Raji (cell line): Measurements from ENCODE around the gene TSC2.

Experiments used
- POLR2A ChIP-seq: IDR thresholded peaks from 2 replicates; pipeline ENCODE4 v1.6.1; 2011; ENCODE audit warnings: low read depth, low read length, control low read depth; ENCODE audit not compliant: insufficient read depth

Gene TSC2

DNA sequence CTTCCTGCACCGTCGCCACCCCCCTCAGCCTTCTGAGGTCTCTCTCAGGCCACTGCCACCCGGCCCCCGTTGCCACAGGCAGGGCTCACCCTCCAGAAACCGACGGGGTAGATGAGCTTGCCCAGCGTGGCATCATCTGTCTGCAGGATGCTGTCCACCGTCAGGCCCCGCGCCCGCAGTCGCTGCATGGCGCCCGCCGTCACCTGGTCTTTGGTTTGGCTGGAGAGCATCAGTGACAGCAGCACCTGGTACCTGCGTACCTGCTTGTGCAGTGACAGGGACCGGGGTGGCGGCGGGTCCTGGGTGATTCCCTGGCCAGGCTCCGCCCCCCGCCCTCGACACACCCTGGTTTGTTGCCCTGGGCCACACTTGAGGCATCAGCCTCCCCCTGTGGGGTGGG is 3.2 kb upstream of the TSC2 start:
- TF ChIP-seq POLR2A, result no peak

DNA sequence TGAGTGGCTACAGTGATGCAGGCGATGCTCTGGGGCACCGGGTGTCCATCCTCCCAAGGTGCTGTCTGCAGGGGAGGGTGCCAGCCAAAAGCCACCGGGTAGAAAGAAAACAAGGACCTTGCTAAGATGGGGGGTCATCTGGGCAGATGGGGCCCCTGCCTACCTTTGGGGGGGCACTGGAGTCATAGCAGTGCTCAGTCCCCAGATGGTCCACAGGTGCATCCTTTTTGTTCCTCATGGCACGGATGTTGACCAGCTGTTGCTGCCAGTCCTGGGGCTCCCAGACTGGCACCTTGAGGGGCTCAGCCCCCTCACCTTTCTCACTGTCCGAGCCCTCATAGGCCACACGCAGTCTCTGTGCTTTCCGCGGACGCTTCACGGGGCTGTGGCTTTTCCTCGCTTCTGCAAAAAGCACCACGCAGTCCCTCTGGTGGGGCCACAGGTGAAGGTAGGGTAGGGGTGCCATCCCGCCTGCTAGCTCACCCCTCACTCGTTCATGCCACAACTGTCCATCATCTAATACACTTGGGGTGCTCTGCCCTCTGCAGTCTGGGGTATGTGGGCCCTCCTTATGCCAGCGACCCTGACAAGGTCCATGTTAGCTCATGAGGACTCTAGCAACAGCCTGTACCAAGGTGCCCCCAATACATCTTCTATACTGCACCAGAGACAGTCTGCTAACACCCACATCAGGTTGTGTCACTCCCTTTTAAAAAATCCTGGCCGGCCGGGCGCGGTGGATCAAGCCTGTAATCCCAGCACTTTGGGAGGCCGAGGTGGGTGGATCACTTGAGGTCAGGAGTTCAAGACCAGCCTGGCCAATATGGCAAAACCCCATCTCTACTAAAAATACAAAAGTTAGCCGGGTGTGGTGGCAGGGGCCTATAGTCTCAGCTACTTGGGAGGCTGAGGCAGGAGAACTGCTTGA is 1.6 kb upstream of the TSC2 start:
- TF ChIP-seq POLR2A, result no peak

DNA sequence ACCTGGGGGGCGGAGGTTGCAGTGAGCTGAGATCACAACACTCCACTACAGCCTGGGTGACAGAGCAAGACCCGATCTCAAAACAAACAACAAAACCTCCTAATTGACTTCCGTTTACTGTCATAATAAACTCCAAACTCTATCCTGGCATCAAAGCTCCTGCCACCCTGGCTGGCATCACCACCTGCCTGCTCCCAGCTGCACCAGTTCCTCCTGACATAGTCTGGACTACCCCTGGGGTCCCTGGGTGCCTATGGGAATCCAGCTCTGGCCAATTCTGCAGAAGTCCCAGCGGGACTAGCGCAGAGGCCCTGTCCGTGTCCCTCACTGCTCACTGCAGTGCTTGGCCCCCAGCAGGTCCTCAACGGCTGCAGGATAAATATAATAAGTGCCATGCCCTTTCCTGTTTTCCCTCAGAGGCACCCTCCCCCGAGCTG is 874 bp upstream of the TSC2 start:
- no peak for TF ChIP-seq POLR2A

- no peak for TF ChIP-seq POLR2A
These were observed 345 bp downstream of the TSC2 start for GRCh38 chr16:2048116-2048543.

- TF ChIP-seq POLR2A, result no peak
These were observed 5.4 kb downstream of the TSC2 start for GRCh38 chr16:2053211-2053610.

DNA sequence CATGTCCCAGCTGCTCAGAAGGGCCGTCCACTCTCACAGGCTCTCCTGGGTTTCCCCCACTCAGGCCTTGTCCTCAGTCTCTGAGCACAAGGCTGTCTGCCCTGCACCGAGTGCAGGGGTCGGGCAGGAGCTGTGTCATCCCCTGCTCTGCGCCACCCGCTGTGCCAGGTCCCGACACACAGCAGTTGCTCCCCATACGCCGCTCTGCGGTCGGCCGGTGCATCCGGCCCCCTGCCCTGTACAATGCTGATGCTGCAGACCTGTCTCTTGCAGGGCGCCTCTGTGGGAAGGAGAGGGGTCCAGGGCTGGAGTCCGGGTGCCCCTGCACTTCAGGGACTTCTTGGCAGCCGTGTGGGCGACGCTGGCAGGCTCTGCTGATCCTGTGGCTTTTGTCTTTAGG is 6.1 kb downstream of the TSC2 start:
- TF ChIP-seq POLR2A, result no peak

GRCh38 chr16:2054543-2055245 is 6.9 kb downstream of the TSC2 start:
- no peak for TF ChIP-seq POLR2A

GRCh38 chr16:2056077-2056476 is 8.3 kb downstream of the TSC2 start:
- no peak for TF ChIP-seq POLR2A

GRCh38 chr16:2056681-2057407 is 9.1 kb downstream of the TSC2 start:
- no peak for TF ChIP-seq POLR2A

DNA sequence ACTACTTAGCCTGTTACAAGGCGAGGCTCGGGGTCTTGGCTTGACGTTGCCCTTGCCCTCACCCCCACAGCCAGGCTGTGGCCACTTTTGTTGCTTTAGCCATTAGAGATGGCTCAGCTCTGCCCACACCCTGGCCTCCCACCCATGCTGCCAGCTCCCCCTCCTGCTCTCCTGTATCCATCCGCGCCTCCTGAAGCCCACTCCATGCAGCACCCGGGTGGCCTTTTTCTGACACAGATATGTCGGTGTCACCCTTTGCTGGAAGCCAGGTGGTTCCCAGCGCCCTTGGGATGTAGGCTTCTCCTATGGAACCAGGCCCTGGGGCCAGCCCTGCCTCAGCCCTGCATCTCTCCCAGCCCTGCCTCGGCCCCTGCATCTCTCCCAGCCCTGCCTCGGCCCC is 9.7 kb downstream of the TSC2 start:
- TF ChIP-seq POLR2A, result no peak

DNA sequence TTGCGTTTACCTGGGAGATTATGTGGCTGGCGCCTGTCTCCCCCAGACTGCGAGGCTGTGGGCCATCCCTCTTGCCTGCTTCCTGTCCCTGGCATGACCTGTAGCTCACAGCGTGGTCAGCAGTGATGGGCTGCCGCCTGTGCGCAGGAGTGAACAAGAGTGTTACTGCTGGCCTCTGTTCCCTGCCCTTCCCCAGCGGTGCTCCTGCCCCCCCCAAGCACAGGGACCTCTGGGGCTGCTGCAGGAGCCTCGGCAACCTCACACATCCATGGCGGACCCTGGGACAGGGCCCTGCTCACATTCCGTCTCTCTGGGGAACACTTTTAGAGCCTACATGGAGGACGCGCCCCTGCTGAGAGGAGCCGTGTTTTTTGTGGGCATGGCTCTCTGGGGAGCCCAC is 10.6 kb downstream of the TSC2 start:
- TF ChIP-seq POLR2A, result no peak

DNA sequence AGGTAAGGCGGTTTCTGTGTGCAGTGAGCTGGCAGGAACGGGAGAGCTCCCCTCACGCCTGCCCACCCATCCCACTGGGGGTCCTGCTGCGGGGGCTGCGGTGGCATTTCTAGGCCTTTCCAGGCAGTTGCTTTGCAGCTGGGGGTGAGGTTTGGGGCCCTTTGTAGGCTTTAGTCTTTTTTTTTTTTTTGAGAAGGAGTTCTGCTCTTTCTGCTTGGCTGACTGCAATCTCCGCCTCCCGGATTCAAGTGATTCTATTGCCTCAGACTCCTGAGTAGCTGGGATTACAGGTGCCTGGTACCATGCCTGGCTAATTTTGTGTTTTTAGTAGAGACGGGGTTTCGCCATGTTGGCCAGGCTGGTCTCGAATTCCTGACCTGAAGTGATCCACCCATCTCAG is 11.1 kb downstream of the TSC2 start:
- no peak for TF ChIP-seq POLR2A

DNA sequence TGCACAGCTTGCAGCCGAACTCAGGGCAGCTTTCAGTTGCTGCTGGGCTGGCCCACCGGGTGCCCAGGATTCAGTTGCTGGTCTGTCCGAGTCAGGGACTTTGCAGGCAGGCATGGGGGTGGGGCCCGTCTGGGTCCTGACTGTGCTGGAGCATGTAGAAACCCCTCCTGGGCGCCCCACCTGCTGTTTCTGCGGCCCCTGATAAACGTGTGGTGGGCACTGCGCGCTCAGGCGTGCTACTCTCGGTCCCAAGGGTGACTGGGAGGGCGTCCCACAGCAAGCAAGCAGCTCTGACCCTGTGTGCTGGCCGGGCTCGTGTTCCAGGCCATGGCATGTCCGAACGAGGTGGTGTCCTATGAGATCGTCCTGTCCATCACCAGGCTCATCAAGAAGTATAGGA is 12.6 kb downstream of the TSC2 start:
- TF ChIP-seq POLR2A, result no peak

- no peak for TF ChIP-seq POLR2A
These were observed 13.2 kb downstream of the TSC2 start for GRCh38 chr16:2061023-2061422.

DNA sequence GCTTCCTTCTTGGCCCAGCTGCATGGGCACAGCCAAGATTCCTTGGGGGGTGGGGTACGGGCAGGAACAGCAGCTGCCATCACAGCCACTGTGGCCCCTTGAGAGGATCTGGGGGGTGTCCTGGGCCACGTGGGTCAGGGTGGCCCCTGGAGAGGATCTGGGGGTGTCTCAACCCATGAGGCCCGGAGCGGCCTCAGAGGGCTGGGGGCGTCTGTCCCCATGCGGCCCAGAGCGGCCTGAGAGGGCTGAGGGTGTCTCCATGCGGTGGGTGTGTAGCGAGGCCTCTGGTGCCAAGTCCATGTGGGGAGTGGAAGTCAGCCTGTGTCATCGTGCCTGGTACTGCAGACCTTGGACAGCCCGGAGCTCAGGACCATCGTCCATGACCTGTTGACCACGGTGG is 13.7 kb downstream of the TSC2 start:
- no peak for TF ChIP-seq POLR2A
